Mucosa of gallbladder (tissue), 1 donor: ENCODE measurements around the gene PRDM5. TPM values are rescaled to one million over a fixed set of nuclear protein-coding genes. Genes with fewer than 3 reads are reported as not detected.

Experiments used
- total RNA-seq: library from RNA; stranded (reverse); gene quantifications from one replicate; pipeline ENCODE4 v1.2.1, GENCODE V29; 2021
- donor health status: DM: no; HTN: no; CAD: no.

PRDM5 gene
- total RNA-seq, 1 donor from 2014 or later: 7.2 TPM

Other genes starting within 250 kb of the PRDM5 start
- 45.2 TPM for gene NDNF, start 149.8 kb upstream of the PRDM5 start, total RNA-seq
- gene TNIP3, start 241.6 kb upstream of the PRDM5 start, total RNA-seq: 0.32 TPM